Coronary artery (tissue), 2 donors: Measurements from ENCODE around the gene SEZ6.

Source experiments
- DNase-seq: peaks from one replicate; pipeline ENCODE4 v3.0.0-alpha.2; 2017; ENCODE audit warnings: low spot score
- H3K27ac ChIP-seq, 2 donors: fragments of 200-600 bp; sonication (generic); one replicate each; pipeline ENCODE4 v1.5.1; 2016 to 2019
- H3K4me3 ChIP-seq: fragments of 200-600 bp; sonication (generic); 2 replicates; pipeline ENCODE4 v1.5.1; 2016; ENCODE audit warnings: mild to moderate bottlenecking, moderate library complexity
- TF ChIP-seq, protein P1 (sequence below): fragments of 200-600 bp; sonication (generic); IDR thresholded peaks from one replicate; pipeline ENCODE4 v1.5.1; 2019; ENCODE audit warnings: antibody characterized with exemption

Gene SEZ6

DNA sequence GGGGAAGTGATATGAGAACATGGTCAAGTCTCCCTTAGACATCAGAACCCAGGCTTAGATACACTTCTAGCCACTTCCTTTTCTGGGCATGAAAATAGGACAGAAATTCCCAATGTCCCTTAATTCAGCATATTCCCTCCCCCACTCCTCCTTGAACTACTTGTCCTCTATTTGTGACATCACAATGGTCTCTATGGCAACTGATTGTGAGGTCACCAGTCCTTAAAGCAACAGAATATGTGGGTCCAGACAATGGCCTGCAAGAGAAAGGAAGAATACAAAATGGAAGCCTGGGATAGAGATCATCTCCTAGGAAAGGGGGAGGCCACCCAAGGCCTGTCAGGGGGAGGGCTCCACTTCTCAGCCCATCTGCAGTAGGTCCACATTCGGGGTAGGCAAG, 6.7 kb upstream of the SEZ6 start:
- no peak for DNase-seq
- Histone ChIP-seq H3K4me3 (no peak overlapping the region), H3K27ac (no peak overlapping the region)
- TF ChIP-seq, protein P1, sequence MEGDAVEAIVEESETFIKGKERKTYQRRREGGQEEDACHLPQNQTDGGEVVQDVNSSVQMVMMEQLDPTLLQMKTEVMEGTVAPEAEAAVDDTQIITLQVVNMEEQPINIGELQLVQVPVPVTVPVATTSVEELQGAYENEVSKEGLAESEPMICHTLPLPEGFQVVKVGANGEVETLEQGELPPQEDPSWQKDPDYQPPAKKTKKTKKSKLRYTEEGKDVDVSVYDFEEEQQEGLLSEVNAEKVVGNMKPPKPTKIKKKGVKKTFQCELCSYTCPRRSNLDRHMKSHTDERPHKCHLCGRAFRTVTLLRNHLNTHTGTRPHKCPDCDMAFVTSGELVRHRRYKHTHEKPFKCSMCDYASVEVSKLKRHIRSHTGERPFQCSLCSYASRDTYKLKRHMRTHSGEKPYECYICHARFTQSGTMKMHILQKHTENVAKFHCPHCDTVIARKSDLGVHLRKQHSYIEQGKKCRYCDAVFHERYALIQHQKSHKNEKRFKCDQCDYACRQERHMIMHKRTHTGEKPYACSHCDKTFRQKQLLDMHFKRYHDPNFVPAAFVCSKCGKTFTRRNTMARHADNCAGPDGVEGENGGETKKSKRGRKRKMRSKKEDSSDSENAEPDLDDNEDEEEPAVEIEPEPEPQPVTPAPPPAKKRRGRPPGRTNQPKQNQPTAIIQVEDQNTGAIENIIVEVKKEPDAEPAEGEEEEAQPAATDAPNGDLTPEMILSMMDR: no peak

DNA sequence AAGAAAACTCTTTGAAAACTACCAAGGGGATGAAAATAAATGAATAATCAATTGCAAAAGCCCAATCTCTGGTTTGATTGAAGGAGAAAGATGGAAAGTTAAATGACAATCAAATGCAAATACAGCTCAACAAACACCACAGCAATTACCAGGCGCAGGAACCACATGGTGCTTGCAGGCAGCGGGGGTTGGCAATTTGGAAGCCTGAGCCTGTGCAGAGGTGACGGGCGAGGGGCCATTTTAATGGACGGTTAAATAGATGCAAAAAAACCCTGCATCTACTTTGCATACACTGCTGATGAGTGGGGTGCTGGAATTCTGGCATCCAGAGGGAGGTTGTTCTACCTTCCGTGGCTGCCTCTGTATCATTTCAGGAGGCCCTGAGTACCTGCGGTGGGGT, 4.8 kb upstream of the SEZ6 start:
- no peak overlapping the region for H3K27ac ChIP-seq
- no peak overlapping the region for H3K4me3 ChIP-seq
- DNase-seq: no peak
- TF ChIP-seq, protein P1: no peak

GRCh38 chr17:29010129-29010528, 4.3 kb upstream of the SEZ6 start:
- TF ChIP-seq, protein P1: no peak
- Histone ChIP-seq H3K27ac (no peak overlapping the region), H3K4me3 (no peak overlapping the region)
- DNase-seq: no peak

- DNase-seq: no peak
- H3K27ac ChIP-seq: no peak overlapping the region
- TF ChIP-seq, protein P1: no peak
- H3K4me3 ChIP-seq: no peak overlapping the region
These were observed 2.8 kb upstream of the SEZ6 start for GRCh38 chr17:29008591-29008990.

- TF ChIP-seq, protein P1: no peak
- DNase-seq: no peak
- Histone ChIP-seq H3K27ac (no peak overlapping the region), H3K4me3 (no peak overlapping the region)
These were observed 2.1 kb upstream of the SEZ6 start for GRCh38 chr17:29007860-29008455.

DNA sequence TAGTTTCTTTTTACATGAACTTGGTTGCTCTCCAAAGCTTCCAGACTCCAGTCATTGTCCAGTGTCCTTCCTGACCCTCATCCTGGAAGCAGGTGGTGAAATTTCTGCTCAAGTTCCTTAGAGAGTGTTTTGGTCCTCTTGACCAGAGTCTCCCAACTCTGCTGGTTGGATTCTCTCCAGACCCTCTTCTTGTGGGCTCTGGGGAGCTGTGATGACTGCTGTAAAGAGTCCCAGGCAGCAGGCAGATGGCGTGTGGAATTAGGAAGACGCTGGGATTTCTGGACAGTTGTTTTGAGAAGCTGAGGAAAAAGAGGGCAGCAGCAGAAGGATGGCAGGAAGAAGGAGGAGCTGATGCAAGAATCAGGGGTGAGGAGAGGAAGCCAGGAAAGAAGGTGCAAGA, 1.6 kb upstream of the SEZ6 start:
- DNase-seq: no peak
- Histone ChIP-seq H3K4me3 (no peak overlapping the region), H3K27ac (no peak overlapping the region)
- TF ChIP-seq, protein P1: no peak

- Histone ChIP-seq H3K4me3 (no peak overlapping the region), H3K27ac (no peak overlapping the region)
- no peak for DNase-seq
- TF ChIP-seq, protein P1: no peak
These were observed 1.6 kb downstream of the SEZ6 start for GRCh38 chr17:29004081-29004692.
